HG03108 (cell line): ENCODE data around the gene COQ10B.
A peak's percentile ranks its signal among the peaks of the same experiment; 100 is the strongest.
"Not testable (repeated sequence)": the region's sequence is repeated elsewhere in the genome, so short reads cannot be mapped to it uniquely, and the experiment has no call there.

Experiments
- ATAC-seq: cut with Tn5 transposase; IDR thresholded peaks from one replicate; pipeline ENCODE4 v1.9.1; 2021; ENCODE audit warnings: moderate library complexity; ENCODE audit not compliant: unreplicated experiment

COQ10B gene

DNA sequence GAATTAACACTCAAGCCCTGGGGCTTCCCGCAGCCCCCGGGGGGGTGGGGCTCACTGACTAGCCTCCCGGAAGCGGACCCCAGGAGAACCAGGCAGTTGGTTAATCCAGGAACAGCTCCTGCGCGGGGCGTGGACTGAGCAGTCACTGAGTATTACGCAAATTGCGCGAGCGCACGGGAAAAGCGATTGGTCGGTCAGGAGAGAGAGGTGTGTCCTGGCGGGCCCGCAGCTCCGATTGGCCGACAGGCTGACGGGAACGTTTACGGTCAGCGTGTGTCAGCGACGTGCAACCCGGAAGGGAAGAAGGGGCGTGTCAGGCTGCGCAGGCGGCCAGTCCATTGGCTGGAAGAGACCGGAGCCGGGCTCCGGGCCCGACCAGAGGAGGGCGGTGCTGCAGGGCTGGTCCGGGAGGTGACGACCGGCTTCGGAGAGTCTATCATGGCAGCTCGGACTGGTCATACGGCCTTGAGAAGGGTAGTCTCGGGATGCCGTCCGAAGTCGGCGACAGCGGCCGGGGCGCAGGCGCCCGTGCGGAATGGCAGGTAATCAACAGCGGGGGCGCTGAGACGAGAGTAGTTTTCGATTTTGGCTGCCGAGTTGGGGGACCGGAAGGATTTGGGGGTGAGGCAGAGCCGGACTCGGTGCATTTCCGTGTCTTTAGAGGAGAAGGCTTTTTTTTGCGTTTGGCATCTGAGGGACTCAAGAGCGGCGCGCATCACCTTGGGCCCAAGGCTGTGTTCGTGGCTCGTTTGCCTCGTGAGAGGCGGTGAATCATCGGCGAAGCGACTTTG is at the start of gene COQ10B:
Gene COQ10B, plus strand, starts transcription at position 430 of the 791 bp plus-strand sequence. Its CDS starts 9 bp downstream, at position 439.
- ATAC-seq: peak; percentile 96

DNA sequence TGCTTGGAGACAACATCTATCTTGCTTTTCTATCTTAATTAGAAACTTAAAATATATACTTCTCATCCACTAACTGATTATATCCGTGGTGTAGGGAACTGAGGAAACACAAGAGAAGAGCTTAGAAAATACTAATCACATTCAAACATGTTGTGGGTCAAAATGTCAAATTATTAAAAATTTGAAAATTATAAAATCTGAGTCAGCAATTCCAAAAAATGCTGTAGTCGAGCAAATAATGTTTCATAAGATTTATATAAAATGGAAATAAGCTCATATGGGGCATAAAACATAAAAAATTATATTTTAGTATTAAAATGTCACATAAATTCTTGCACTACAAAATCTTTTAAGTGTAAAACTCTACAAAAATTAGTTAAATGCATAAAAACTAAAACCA is 47.8 kb upstream of the COQ10B start:
- no peak for ATAC-seq

DNA sequence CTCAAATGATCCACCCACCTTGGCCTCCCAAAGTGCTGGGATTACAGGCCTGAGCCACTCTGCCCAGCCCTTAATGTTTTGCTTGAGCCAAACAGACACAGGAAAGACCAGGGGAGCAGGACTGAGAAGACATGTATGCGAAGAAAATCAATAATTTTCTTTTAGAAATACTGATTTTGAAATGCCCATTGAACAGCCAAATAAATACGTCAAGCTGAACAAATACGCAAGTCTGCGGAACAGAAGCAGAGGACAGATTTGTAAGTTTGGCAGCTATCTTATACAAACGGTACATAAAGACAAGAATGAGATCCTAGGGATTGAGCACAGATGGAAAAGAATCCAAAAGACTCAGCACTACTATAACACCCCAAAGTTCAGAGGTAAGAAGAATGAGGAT is 39.3 kb upstream of the COQ10B start:
- no peak for ATAC-seq

DNA sequence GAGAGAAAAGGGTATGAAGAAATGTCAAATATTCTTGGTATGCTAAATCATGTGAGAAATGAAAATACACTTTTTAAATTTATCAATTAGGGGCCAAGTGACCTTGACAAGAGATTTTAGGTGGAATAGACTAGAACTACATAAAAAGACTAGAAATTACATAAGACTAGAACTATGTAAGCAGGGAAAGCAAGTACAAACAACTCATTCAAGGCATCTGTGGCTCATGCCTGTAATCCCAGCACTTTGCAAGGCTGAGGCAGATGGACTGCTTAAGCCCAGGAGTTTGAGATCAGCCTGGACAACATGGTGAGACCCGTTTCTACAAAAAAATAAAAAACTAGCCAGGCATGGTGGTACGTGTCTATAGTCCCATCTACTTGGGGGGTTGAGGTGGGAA is 38.8 kb upstream of the COQ10B start:
- no peak for ATAC-seq

DNA sequence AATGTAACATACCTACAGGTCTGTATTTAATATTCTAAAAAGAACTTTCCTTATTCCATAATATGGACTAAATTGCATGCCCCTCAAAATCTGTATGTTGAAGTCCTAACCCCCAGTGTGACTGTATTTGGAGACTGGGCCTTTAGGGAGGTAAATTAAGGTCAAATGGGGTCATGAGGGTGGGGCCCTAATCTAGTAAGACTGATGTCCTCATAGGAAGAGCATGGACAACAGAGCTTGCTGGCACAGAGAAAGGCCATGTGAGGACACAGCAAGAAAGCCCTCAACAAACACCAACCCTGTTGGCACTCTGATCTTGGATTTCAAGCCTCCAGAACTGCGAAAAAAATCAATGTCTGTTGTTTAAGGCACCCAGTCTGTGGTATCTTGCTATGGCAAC is 37.1 kb upstream of the COQ10B start:
- ATAC-seq: no peak

DNA sequence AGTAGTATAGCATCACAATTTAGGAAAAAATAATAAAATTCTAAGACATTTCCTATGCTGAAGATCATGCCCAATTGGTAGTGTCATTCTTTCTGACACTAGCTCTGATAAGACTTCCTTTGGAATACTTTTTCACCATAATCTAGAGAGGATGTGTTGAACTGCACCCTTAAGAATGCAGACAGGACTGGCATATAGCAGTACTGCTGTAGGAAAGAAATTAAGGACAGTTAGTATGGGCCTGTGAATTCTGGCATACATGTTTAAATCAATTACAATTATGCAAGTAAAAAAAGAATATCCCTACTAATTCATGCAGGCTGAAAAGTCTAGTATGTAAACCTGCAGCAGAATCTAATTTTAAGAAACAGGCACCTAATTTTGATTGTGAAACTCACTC is 33.9 kb upstream of the COQ10B start:
- no peak for ATAC-seq

DNA sequence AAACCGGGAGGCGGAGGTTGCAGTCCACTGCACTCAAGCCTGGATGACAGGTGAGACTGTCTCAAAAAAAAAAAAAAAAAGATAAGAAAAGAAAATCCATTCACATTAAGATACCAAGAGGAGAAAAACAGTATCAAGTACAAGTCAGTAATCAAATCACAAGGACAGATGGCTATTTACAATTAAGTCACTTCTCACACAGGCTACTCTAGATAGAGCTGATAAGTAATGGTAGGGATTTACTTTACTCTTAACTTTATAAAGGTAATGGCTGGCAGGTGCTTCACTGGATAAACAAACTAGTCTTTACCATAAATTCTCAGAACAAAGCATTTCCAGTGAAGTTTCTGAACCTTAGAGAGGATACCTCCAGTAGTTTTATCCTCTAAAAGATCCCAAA is 30.0 kb upstream of the COQ10B start:
- ATAC-seq: no peak

DNA sequence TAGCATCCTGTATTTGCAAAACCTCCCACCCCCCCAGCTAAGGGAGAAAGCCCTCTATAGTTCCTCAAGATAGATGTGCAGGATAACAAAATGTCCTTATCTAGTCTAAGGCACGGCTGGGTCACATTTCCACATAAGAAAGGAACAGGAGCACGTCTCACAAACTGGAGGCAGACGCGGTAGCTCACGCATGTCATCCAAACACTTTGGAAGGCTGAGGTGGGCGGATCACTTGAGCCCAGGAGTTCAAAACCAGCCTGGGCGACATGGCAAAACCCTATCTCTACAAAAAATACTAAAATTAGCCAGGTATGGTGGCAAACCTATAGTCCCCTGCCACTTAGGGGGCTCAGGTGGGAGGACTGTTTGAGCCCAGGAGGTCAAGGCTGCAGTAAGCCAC is 27.8 kb upstream of the COQ10B start:
- no peak for ATAC-seq

DNA sequence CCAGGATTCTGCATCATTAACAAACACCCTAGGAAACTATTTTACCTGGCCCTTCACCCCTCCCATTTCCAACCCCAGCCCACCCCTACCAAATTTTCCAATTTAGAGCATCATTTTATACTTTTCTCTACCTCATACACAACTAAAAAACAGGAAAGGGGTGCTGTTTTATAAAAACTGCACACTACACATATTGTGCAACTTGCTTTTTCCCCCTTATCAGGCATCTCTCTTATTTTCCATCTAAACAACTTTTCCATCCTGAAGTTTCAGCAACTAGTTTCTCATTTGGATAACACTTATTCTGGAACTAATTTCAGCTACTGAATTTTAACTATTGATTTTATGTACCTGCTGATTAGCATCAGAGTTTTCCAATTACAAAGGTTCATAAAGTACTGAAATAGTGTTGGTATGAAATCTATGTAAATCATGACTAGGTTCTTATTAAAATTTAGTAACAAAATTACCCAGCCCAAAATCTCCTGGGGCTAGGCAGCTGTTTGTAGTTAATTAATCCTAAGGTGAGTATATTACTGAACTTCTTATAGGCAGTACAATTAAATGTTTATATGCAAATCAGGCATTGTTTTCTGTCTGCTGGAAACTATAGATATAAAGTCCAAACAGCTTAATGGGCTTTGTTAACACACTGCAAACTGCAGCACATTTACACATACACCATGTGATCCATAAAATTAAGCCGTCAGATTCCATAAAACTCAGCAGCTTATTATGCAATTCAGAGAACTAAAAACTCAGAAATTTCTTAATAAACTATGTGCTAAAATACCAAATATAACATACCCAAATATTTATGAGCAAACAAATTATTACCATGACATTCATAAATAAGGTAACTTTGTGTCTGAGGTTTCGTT is 26.4 kb upstream of the COQ10B start:
- ATAC-seq: no peak

DNA sequence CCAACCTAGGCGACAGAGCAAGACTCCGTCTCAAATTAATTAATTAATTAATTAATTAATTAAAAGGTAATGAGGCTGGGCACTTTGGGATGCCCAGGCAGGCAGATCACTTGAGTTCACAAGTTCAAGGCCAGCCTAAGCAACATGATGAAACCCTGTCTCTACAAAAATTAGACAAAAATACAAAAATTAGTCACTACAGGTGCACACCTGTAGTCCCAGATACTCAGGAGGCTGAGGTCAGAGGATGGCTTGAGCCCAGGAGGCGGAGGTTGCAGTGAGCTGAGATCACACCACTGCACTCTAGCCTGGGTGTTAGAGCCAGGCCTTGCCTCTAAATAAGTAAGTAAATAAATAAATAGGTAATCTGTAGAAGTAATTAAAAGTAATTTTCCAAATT is 25.4 kb upstream of the COQ10B start:
- no peak for ATAC-seq

DNA sequence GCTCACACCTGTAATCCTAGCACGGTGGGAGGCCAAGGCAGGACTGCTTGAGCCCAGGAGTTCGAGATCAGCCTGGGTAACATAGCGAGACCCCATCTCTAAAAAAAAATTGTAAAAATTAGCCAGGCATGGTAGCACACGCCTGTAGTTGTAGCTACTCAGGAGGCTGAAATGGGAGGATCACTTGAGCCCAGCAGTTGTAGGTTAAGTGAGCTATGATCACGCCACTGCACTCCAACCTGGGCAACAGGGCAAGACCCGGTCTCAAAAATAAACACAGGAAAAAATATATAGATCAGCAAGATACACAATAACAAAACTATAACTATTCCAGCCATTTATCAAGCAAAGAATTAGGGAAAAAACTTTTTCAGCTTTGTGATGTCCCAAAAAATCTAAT is 21.5 kb upstream of the COQ10B start:
- ATAC-seq: no peak

DNA sequence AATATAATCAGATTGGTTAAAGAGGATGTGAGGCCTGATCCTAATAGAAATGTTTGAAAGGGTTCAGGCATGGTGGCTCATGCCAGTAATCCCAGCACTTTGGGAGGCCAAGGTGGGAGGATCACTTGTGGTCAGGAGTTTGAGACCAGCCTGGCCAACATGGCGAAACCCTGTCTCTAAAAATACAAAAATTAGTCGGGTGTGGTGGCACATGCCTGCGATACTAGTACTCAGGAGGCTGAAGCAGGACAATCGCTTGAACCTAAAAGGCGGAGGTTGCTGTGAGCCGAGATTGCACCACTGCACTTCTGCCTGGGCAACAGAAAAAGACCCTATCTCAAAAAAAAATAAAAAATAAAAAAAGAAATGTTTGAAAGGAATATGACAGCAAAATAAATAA is 20.8 kb upstream of the COQ10B start:
- not testable (repeated sequence) for ATAC-seq

DNA sequence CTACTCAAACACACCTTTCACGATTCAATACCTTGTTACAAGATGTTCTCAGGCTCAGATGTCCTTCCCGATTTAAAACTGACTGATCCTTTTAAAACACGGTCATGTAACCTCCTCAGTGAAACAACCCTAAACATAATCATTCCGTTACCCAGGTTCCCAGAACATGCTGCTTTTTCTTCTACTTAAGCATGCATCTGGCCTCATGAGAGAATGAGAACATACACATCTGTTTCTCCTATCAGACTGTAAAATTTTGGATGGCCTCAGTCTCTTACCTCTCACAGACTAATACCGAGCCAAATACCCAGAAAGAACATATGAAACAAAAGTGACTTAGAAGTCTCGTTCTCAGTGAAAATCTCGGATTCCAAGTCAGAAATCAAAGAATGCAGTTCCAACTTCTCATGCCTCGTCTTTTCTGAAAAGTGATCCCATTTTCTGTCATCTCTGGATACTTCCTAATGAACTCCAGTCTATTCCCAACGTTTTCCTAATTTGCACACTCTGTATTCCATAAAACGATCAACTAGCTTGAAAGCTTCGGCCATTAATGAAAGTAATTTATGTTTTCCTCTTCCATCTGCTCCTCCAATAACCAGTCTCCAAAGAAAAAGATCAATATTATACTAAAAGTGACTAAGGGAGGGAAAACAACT is 19.4 kb upstream of the COQ10B start:
- no peak for ATAC-seq

DNA sequence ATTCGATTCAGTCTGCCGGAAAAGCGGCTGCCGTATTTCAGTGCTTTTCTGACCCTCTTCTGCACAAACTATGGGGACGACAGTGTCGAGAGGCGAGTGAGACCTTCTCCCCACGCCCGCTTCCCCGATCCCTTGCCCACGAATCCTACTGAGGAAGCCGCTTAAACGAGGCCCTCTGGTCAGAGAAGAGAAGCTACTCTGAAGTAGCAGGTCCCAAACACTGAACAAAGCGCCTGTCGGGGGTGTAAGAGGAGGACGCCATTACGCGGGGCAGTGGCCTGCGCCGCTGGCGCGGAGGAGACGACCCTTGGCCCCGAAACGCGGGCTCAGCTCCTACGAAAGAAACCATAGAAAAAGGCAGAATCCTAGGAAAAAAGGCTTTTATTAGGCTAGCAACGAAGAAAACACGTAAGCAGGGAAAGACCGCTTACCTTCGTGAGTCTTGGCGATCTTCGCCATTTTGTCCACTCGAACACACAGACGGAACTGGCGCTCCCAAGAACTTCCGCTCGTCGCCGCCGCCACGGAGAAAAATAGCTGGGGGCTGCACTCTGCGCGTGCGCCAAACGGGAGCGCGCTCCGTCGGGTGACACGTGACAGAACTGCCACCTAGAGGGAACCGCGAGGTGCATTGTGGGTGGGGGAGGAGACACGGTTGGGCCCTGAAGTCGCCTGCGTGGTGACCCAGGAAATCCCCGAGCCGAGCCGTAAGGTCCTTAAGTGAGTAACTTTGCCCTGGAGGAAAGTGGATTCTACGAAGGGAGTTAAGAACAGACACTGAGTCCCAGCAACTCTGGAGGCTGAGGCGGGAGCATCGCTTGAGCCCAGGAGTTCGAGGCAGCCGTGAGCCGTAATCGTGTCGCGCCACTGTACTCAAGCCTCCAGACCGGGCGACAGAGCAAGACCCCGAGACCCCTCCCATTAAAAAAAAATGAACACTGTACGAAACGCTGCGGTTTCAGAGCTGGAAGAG is 18.5 kb upstream of the COQ10B start, which contains the start of gene SF3B1:
Gene SF3B1, minus strand, starts transcription at position 488 of the 973 bp plus-strand sequence. Its CDS starts 29 bp downstream, at position 459.
- ATAC-seq: peak; percentile 92

DNA sequence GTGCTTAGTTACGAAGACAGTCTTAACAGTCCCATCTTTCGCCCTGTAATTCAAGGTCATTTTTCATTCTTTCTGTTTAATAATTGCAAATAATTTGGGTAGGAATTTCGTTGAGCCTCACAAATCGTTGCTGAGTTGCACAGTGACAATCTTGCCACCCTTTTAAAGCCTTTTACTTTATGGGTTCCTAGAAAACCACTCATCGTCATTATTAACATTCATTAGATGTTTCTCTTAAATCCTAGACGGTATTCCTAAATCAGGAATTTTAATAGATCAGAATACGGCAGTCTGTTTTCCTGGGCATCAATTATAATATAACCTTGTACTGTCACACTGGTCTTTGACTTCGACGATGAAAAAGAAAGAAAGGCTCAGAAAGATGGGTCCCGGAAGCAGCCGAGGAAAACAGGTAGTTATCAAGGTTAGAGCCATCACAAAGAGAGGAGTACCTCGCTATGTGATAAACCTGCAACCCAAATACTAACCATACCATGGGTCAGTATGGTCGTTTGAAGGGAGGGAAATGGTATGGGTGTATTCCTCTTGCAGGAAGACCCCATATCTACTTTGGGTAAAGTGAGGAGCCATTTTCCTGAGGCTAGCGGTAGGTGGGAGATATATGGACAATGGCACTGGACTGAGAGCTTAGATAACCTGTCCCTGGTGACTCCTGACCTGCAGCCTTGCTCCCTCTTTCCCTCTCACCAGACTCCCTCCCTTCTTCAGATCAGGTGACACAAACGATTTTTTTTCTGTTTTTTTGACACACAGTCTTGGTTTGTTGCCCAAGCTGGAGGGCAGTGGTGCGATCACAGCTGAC is 17.5 kb upstream of the COQ10B start:
- ATAC-seq: no peak

DNA sequence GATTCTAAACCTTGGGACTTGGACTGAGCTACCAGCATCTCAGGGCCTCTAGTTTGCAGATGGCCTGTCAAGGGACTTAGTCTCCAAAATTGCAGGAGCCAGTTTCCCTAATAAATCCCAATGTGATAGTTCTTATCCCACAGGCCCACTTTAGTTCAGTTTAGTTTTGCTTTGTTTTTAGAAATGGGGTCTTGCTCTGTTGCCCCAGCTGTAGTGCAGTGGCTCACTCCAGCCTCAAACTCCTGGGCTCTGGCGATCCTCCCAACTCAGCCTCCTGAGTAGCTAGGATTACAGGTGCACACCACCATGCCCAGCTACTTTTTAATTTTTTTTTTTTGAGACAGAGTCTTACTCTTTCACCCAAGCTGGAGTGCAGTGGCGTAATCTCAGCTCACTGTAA is 16.0 kb upstream of the COQ10B start:
- no peak for ATAC-seq

DNA sequence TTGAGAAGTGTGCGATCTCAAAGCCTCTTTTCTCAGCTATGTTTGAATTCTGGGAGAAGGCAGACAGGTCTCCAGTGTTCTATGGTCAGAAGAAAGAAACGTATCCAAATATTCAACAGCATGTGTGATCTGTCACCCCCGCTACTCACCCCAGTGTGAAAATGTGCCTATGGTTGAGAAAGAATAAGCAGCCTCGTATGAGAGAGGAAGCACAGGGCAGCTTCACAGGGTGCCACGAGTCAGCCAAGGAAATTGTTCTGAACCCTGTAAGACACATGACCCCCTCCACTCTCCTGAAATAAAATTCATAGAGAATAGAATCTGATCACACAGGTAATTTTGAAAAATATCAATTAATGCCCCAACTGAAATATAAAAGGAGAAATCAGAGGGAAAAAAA is 10.5 kb upstream of the COQ10B start:
- ATAC-seq: no peak

DNA sequence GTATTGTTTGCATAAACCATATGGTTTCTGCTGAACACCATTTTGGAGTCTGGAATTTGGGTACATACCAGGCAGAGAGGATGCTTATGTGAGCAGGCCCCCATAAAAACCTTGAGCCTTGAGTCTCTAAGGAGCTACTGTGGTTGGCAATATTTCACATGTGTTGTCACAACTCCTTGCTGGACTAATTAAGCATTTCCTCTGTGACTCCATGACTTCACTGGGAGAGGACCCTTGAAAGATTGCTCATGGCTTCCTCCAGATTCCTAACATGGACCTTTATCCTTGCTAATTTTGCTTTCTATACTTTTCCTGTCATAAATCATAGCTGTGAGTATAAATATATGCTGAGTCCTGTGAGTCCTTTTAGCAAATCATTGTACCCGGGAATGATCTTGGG is 7.6 kb upstream of the COQ10B start:
- ATAC-seq: no peak

DNA sequence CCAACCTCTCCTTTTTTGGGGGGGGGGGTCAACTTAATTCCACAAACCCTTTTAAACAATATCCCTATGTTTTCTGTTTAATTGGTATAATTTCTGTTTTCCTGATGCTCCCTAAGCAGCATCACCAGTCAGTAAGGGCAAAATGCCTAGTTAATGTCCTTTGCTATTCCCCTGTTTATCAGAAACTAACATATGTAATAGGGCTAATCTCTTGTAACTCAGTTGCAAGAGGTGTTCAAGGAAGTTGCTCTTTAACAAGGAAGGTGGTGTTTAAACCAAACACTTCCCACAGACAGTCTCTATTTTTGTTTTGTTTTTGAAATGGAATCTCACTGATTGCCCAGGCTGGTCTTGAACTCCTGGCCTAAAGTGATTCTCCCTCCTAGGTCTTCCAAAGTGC is 6.5 kb upstream of the COQ10B start:
- no peak for ATAC-seq
